NCI-H128 (cell line): ENCODE results near the gene SRRM1.
"Not testable (repeated sequence)": the region's sequence is repeated elsewhere in the genome, so short reads cannot be mapped to it uniquely, and the experiment has no call there.

Experiments used
- DNase-seq: peaks from one replicate; lab custom pipeline; 2025; ENCODE audit not compliant: unreplicated experiment; lab: John Stamatoyannopoulos, UW

The SRRM1 gene

GRCh38 chr1:24714859-24715520 is 71.9 kb downstream of the SRRM1 start:
- DNase-seq: no peak

GRCh38 chr1:24715658-24716057 is 72.6 kb downstream of the SRRM1 start:
- no peak for DNase-seq

- DNase-seq: no peak
Measured at GRCh38 chr1:24717887-24718650, 75.0 kb downstream of the SRRM1 start.

- DNase-seq: no peak
Measured at GRCh38 chr1:24720152-24720551, 77.0 kb downstream of the SRRM1 start.

GRCh38 chr1:24721533-24721932 is 78.4 kb downstream of the SRRM1 start:
- no peak for DNase-seq

GRCh38 chr1:24722073-24723035 is 79.3 kb downstream of the SRRM1 start:
- not testable (repeated sequence) for DNase-seq
